Adrenal gland (tissue), 12 donors: ENCODE results near the gene RETSAT. TPM values are rescaled to one million over a fixed set of nuclear protein-coding genes. Genes with fewer than 3 reads are reported as not detected.
"Not testable (repeated sequence)": the region's sequence is repeated elsewhere in the genome, so short reads cannot be mapped to it uniquely, and the experiment has no call there.

Experiments
- DNase-seq, 7 donors: peaks; one replicate each; pipeline ENCODE4 v3.0.0-alpha.2; 2019 to 2020
- H3K27ac ChIP-seq, 5 donors: fragments of 200-600 bp; sonication (generic) in 4 of 5; 1 replicate in 3 of 5; 2 replicates in 2 of 5; pipeline versions ENCODE4 v1.5.1 to v1.8.0; 2016 to 2020; ENCODE audit warnings: mild to moderate bottlenecking in 1 of 5
- H3K27me3 ChIP-seq: fragments of 200-600 bp; 2 replicates; pipeline ENCODE4 v1.8.0; 2021
- H3K36me3 ChIP-seq, 2 donors: fragments of 200-600 bp; replicated peaks in 1 of 2; 1 replicate in 1 of 2; 2 replicates in 1 of 2; pipeline versions ENCODE4 v1.5.1 to v1.8.0; 2018 to 2022
- H3K4me1 ChIP-seq, 2 donors: fragments of 200-600 bp; replicated peaks in 1 of 2; 1 replicate in 1 of 2; 2 replicates in 1 of 2; pipeline versions ENCODE4 v1.5.1 to v1.8.0; 2018 to 2021
- H3K4me3 ChIP-seq, 4 donors: fragments of 200-600 bp; sonication (generic) in 3 of 4; one replicate each; pipeline ENCODE4 v1.5.1; 2016 to 2018
- H3K9me3 ChIP-seq, 3 donors: fragments of 200-600 bp; sonication (generic) in 1 of 3; replicated peaks in 1 of 3; 1 replicate in 2 of 3; 2 replicates in 1 of 3; pipeline versions ENCODE4 v1.5.1 to v1.8.0; 2016 to 2021
- CTCF ChIP-seq, 6 experiments: fragments of 450-650 bp in 4 of 6; fragments of 200-600 bp in 2 of 6; sonication (generic) in 1 of 6; IDR thresholded peaks; 1 replicate in 5 of 6; 2 replicates in 1 of 6; pipeline versions ENCODE4 v1.5.1 to v1.8.0; 2016 to 2021; ENCODE audit warnings: antibody characterized with exemption in 6 of 6, mild to moderate bottlenecking in 2 of 6, moderate library complexity in 1 of 6
- POLR2A ChIP-seq, 2 donors: fragments of 450-650 bp; IDR thresholded peaks; one replicate each; pipeline ENCODE4 v1.6.1; 2017; ENCODE audit warnings: antibody characterized with exemption in 2 of 2, mild to moderate bottlenecking in 2 of 2, moderate library complexity in 1 of 2
- WGBS, 4 donors: extraction: QIAGEN DNeasy Blood & Tissue Kit in 2 of 4; methylation state at CpG; one replicate each; pipeline versions ENCODE4 v1.1.5 to v1.1.7; 2013 to 2017; 5-methylcytosine and 5-hydroxymethylcytosine counted together
- intact Hi-C, 2 donors: fragments of 100-400 bp; cut with DNase I; formaldehyde crosslinking; loops; one replicate each; pipeline versions ENCODE4 v1.14.1 to v1.15.0; 2022 to 2023
- polyA plus RNA-seq, 3 donors: library from polyadenylated mRNA; stranded (reverse); fragments of 200-250 nt in 2 of 3; fragments of 350-450 nt in 1 of 3; fragmentation: Illumina TruSeq in 1 of 3; extraction: RNeasy Lipid Tissue Mini Kit (QIAGEN cat#74804) in 1 of 3; gene quantifications; one replicate each; pipeline ENCODE4 v1.2.3, GENCODE V29; 2013 to 2014
- total RNA-seq, 9 donors: library from RNA; depleted of rRNA in 4 of 9; stranded (reverse); fragments of >200 nt in 4 of 9; fragments of 120-200 nt in 1 of 9; fragmentation: NEBNext Ultra II Directional in 1 of 9; extraction: Animal tissue kit (Norgen Biotek cat#: 25700) in 1 of 9; gene quantifications; one replicate each; pipeline versions ENCODE4 v1.1.0 to v1.2.4, GENCODE V29; 2013 to 2023
- donor health status: healthy with polysubstance abuse.
- donor health status: Bipolar disorder and iron deficiency.
- donor health status: DM: yes; HTN: yes; CAD: no.
- donor health status: DM: no; HTN: no; CAD: no.
- donor health status: DM: no; HTN: no; CAD: no.
- donor health status: DM: yes; HTN: yes; CAD: no.

Gene RETSAT
- total and polyA plus RNA-seq, 12 donors, result 26.1 to 209 (median 126) TPM

GRCh38 chr2:85327160-85327821, 27.0 kb downstream of the RETSAT start:
- H3K36me3 ChIP-seq, result peaks cover 0 to 28% of the 10 kb centered on the region in 2 donors
- peak overlapping the region; percentile 9 to 99 (median 82) for H3K4me3 ChIP-seq
- DNase-seq, result peak; percentile 47 to 78 (median 62)
- H3K9me3 ChIP-seq, result no peaks in the 10 kb centered on the region
- no peaks in the 10 kb centered on the region for H3K27me3 ChIP-seq
- peak overlapping the region; percentile 89 to 99 (median 94) for H3K27ac ChIP-seq
- TF ChIP-seq POLR2A (IDR thresholded peaks at IDR 0.05) (no peak), CTCF (IDR thresholded peaks at IDR 0.05) (no peak)
- intact Hi-C loops, result no loop called here
- WGBS, 4 donors, result 2 to 5% (median 3%) methylated on average over 36 to 41 of the region's 41 CpGs
- peaks cover 45 to 54% of the 10 kb centered on the region in 2 donors for H3K4me1 ChIP-seq

- peak overlapping the region; percentile 89 to 99 (median 94) for H3K27ac ChIP-seq
- no peaks in the 10 kb centered on the region for H3K9me3 ChIP-seq
- TF ChIP-seq CTCF (IDR thresholded peaks at IDR 0.05), result no peak
- TF ChIP-seq POLR2A (IDR thresholded peaks at IDR 0.05), result no peak
- 10 to 29% (median 15%) methylated on average over 24 to 32 of the region's 32 CpGs for WGBS, 4 donors
- peak in 1 of 7 donors; percentile 25 for DNase-seq
- H3K4me3 ChIP-seq, result peak overlapping the region; percentile 9 to 99 (median 82)
- intact Hi-C loops, result no loop called here
- H3K27me3 ChIP-seq, result no peaks in the 10 kb centered on the region
- H3K36me3 ChIP-seq, result peaks cover 0 to 35% of the 10 kb centered on the region in 2 donors
- peaks cover 52 to 61% of the 10 kb centered on the region in 2 donors for H3K4me1 ChIP-seq
These were observed 27.7 kb downstream of the RETSAT start for GRCh38 chr2:85326406-85327159.

- no peaks in the 10 kb centered on the region for H3K27me3 ChIP-seq
- intact Hi-C loops, result no loop called here
- peak overlapping the region in 1 of 4 donors; percentile 80 for H3K4me3 ChIP-seq
- WGBS, 4 donors, result 44 to 55% (median 50%) methylated on average over 9 of the region's 9 CpGs
- no peak for DNase-seq
- H3K9me3 ChIP-seq, result no peaks in the 10 kb centered on the region
- no peak for TF ChIP-seq CTCF (IDR thresholded peaks at IDR 0.05)
- TF ChIP-seq POLR2A (IDR thresholded peaks at IDR 0.05), result no peak
- peak overlapping the region in 4 of 5 donors; percentile 9 to 99 (median 66) for H3K27ac ChIP-seq
- peaks cover 52 to 71% of the 10 kb centered on the region in 2 donors for H3K4me1 ChIP-seq
- peaks cover 0 to 46% of the 10 kb centered on the region in 2 donors for H3K36me3 ChIP-seq
These were observed 28.9 kb downstream of the RETSAT start for GRCh38 chr2:85325466-85325811.

GRCh38 chr2:85324639-85325465, 29.5 kb downstream of the RETSAT start:
- Histone ChIP-seq H3K27me3 (no peaks in the 10 kb centered on the region), H3K36me3 (peaks cover 0 to 52% of the 10 kb centered on the region in 2 donors), H3K4me3 (peak overlapping the region in 1 of 4 donors; percentile 80), H3K27ac (peak overlapping the region; percentile 43 to 99 (median 49)), H3K4me1 (peaks cover 52 to 77% of the 10 kb centered on the region in 2 donors), H3K9me3 (no peaks in the 10 kb centered on the region)
- intact Hi-C loops, result no loop called here
- DNase-seq, result peak in 1 of 7 donors; percentile 43
- 30 to 45% (median 32%) methylated on average over 10 of the region's 10 CpGs for WGBS, 4 donors
- TF ChIP-seq POLR2A (IDR thresholded peaks at IDR 0.05), result no peak
- TF ChIP-seq CTCF (IDR thresholded peaks at IDR 0.05), result no peak

GRCh38 chr2:85323988-85324367, 30.4 kb downstream of the RETSAT start:
- peak overlapping the region in 1 of 4 donors; percentile 80 for H3K4me3 ChIP-seq
- DNase-seq, H3K9me3 ChIP-seq, H3K27me3 ChIP-seq, intact Hi-C loops: not testable (repeated sequence)
- peaks cover 52 to 85% of the 10 kb centered on the region in 2 donors for H3K4me1 ChIP-seq
- peaks cover 0 to 56% of the 10 kb centered on the region in 2 donors for H3K36me3 ChIP-seq
- H3K27ac ChIP-seq, result peak overlapping the region in 2 of 5 donors; percentile 61 to 99
- WGBS, 4 donors, result 84 to 93% (median 87%) methylated on average over 6 to 11 of the region's 11 CpGs
